T-helper 22 cell (primary cell): ENCODE measurements around the gene GRHL1.
A peak's percentile ranks its signal among the peaks of the same experiment; 100 is the strongest.
"Not testable (repeated sequence)": the region's sequence is repeated elsewhere in the genome, so short reads cannot be mapped to it uniquely, and the experiment has no call there.

Experiments
- DNase-seq: peaks from one replicate; pipeline ENCODE4 v3.0.0-alpha.2; 2020; ENCODE audit warnings: low read depth

Gene GRHL1

GRCh38 chr2:9951522-9952285, at the start of gene GRHL1:
Gene GRHL1 (plus strand): TSS chr2:9951693. CDS start chr2:9951834, 141 bp downstream.
- DNase-seq = peak; percentile 84

- DNase-seq = no peak
Observed at GRCh38 chr2:9905413-9905812, 46.1 kb upstream of the GRHL1 start.

- DNase-seq = no peak
Observed at GRCh38 chr2:9907402-9907801, 44.1 kb upstream of the GRHL1 start.

- DNase-seq = no peak
Observed at GRCh38 chr2:9908639-9909038, 42.9 kb upstream of the GRHL1 start.

GRCh38 chr2:9909106-9909505, 42.4 kb upstream of the GRHL1 start:
- DNase-seq = no peak

GRCh38 chr2:9910699-9911098, 40.8 kb upstream of the GRHL1 start:
- no peak for DNase-seq

- no peak for DNase-seq
Observed at GRCh38 chr2:9912468-9912867, 39.0 kb upstream of the GRHL1 start.

- no peak for DNase-seq
Observed at GRCh38 chr2:9914384-9915065, 37.0 kb upstream of the GRHL1 start.

GRCh38 chr2:9918275-9918674, 33.2 kb upstream of the GRHL1 start:
- DNase-seq = no peak

- no peak for DNase-seq
Observed at GRCh38 chr2:9919512-9919911, 32.0 kb upstream of the GRHL1 start.

GRCh38 chr2:9927020-9927419, 24.5 kb upstream of the GRHL1 start:
- not testable (repeated sequence) for DNase-seq

GRCh38 chr2:9937258-9937657, 14.2 kb upstream of the GRHL1 start:
- no peak for DNase-seq

GRCh38 chr2:9937968-9938367, 13.5 kb upstream of the GRHL1 start:
- no peak for DNase-seq

- DNase-seq = no peak
Observed at GRCh38 chr2:9939587-9940485, 11.7 kb upstream of the GRHL1 start.

GRCh38 chr2:9941196-9941995, 10.1 kb upstream of the GRHL1 start:
- DNase-seq = no peak

- DNase-seq = no peak
Observed at GRCh38 chr2:9941996-9942390, 9.5 kb upstream of the GRHL1 start.

GRCh38 chr2:9944330-9944758, 7.1 kb upstream of the GRHL1 start:
- no peak for DNase-seq

- no peak for DNase-seq
Observed at GRCh38 chr2:9945596-9945995, 5.9 kb upstream of the GRHL1 start.

GRCh38 chr2:9946076-9946475, 5.4 kb upstream of the GRHL1 start:
- no peak for DNase-seq

GRCh38 chr2:9946818-9947217, 4.7 kb upstream of the GRHL1 start:
- no peak for DNase-seq

GRCh38 chr2:9948721-9949120, 2.8 kb upstream of the GRHL1 start:
- no peak for DNase-seq
